ENCODE data around the gene TWIST2. TPM values are rescaled to one million over a fixed set of nuclear protein-coding genes. Genes with fewer than 3 reads are reported as not detected.

The TWIST2 gene
- total RNA-seq, 1 donor from 2014 or later = 0.46 TPM

DNA sequence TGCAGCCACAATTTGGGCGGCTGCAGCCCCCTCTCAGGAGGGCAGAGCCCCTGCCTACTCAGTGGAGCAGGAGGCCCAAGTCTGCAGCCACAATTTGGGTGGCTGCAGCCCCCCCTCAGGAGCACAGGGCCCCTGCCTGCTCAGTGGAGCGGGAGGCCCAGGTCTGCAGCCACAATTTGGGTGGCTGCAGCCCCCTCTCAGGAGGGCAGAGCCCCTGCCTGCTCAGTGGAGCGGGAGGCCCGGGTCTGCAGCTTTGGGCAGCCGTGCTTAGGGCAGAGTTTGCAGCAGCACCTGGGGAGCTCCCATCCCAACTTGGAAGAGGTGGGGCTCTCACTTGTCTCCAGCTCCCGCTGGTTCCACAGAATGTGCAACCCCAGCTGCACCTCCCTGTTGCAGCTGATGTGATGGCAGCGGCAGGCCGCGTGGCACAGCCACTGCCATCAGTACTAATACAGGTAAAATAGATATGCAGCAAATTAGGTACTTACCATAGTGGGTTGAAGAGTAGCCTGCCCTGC, 99.4 kb downstream of the TWIST2 start:
- H3K4me3 ChIP-seq (ENCODE audit: low read depth, low read length) = no peak overlapping the region
- DNase-seq (ENCODE audit: low read depth) = no peak
- TF ChIP-seq, protein P1, sequence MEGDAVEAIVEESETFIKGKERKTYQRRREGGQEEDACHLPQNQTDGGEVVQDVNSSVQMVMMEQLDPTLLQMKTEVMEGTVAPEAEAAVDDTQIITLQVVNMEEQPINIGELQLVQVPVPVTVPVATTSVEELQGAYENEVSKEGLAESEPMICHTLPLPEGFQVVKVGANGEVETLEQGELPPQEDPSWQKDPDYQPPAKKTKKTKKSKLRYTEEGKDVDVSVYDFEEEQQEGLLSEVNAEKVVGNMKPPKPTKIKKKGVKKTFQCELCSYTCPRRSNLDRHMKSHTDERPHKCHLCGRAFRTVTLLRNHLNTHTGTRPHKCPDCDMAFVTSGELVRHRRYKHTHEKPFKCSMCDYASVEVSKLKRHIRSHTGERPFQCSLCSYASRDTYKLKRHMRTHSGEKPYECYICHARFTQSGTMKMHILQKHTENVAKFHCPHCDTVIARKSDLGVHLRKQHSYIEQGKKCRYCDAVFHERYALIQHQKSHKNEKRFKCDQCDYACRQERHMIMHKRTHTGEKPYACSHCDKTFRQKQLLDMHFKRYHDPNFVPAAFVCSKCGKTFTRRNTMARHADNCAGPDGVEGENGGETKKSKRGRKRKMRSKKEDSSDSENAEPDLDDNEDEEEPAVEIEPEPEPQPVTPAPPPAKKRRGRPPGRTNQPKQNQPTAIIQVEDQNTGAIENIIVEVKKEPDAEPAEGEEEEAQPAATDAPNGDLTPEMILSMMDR (conservative IDR thresholded peaks at IDR 0.05; ENCODE audit: low read depth, low read length) = no peak

DNA sequence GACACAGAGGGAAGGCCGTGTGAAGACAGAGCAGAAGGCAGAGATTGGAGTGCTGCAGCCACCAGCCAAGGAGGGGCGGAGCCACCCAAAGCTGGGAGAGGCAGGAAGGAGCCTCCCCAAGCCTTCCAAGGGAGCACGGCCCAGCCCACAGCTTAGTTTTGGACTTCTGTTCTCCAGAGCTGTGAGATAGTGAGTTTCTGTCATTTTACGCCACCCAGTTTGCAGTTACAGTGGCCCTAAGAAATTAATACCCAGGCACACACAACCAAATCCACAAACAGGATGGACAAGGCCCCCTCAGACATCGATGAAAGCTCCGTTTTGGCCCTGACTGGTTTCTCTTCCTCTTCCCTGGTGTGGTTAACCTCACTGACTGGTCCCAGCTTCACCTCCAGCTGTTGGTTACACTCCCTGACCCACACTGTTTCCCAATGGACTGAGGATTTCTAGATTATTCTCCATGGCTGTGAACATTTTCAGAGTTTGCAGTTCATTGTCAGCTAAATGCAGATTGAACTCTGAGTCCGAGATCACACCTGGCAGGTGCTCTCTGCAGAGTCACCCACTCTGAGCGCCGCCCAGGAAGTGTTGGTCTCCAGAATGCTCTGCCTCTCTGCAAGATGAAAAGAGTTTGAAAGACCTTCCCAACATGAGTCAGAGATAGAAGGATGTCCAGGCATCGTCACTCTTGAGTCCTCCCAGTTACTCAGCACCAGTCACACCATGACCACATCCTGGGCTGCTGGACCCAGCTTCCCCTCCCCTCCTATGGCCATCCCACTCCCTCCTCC, 100.2 kb downstream of the TWIST2 start:
- TF ChIP-seq, protein P1 (conservative IDR thresholded peaks at IDR 0.05; ENCODE audit: low read depth, low read length) = no peak
- peak; percentile 15 for DNase-seq (ENCODE audit: low read depth)
- no peak overlapping the region for H3K4me3 ChIP-seq (ENCODE audit: low read depth, low read length)

DNA sequence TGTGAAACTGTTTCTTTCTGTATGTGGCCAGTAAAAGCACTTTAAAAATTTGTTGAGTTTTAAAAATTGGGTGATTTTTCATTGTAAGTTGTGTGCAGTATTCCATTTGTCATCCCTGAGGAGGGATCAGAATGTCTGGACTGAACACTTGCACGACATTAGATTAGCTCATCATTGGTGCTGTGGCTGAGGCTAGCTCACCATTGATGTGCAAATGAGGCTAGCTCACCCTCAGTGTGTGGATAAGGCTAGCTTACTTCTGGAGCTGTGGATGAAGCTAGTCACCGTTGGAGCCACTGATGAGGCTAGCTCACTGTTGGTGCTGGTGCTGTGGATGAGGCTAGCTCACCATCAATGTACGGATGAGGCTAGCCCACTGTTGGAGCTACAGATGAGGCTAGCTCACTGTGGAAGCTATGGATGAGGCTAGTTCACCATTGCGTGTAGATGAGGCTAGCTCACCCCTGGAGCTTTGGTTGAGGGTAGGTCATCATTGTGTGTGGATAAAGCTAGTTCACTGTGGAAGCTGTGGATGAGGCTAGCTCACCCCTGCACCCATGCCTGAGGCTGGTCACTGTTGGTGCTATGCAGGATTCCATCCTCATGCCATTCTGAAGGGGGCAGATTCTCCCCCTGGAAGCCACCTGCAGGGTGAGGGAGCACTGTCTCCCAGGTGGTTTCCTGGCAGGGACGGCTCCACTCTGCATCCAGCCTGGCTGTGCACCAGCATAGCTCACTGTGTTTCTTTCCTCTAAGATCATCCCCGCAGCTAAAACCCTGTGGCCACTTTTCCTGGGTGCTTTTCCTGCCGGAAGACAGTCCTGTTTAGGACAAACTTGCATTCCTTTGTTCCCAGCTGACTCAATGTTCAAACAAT, 101.1 kb downstream of the TWIST2 start:
- TF ChIP-seq, protein P1 (conservative IDR thresholded peaks at IDR 0.05; ENCODE audit: low read depth, low read length) = no peak
- no peak overlapping the region for H3K4me3 ChIP-seq (ENCODE audit: low read depth, low read length)
- DNase-seq (ENCODE audit: low read depth) = no peak

DNA sequence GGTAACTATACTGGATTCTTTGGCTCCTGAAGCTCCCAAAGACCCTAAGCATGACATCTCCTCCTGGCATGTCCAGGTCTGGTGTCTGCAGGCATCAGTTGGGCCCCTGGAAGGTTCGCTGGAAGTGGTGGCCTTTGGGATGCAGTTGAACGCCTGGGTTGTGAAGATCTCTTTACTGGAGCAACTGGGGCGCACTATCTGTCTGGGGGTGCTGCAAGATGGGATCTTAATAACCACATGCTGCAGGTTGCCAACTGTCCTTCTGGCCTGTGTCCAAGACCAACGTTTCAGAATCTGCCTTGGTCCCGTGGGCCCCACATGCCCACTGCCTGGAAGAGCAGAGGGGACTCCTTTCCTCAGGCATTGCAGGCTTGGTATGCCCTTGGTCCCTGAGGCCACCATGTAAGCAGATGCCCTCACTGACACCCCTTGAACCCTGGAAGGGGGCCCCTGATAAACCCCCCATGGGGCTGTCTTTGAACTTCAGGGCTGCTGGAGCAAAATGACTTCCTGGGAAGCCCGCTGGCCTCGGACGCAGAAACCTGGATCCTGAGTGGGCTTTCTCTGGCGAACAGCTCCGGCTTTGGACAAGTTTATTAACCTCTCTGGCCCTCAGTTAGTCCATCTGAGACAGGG, 101.9 kb downstream of the TWIST2 start:
- DNase-seq (ENCODE audit: low read depth) = no peak
- TF ChIP-seq, protein P1 (conservative IDR thresholded peaks at IDR 0.05; ENCODE audit: low read depth, low read length) = no peak
- H3K4me3 ChIP-seq (ENCODE audit: low read depth, low read length) = no peak overlapping the region

DNA sequence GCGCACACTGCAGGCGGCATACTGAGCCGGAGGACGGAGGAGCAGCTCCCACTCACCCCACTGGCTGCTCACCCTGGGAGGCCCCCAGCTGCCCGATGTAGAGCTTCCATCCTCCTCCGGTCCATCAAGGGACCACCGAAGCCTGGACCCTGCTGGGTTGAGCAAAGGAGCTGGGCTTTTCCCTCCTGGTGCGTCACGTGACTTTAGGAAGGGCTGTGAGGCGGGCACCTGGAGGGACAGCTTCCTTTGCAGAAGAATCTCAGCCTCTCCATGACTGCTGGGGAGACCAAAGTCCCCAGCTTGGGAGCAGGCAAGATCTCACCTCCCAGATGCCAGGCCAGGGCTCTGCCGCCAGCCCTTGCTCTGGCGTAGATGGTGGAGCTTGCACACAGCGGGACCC, 102.7 kb downstream of the TWIST2 start:
- H3K4me3 ChIP-seq (ENCODE audit: low read depth, low read length) = no peak overlapping the region
- DNase-seq (ENCODE audit: low read depth) = no peak
- TF ChIP-seq, protein P1 (conservative IDR thresholded peaks at IDR 0.05; ENCODE audit: low read depth, low read length) = no peak

DNA sequence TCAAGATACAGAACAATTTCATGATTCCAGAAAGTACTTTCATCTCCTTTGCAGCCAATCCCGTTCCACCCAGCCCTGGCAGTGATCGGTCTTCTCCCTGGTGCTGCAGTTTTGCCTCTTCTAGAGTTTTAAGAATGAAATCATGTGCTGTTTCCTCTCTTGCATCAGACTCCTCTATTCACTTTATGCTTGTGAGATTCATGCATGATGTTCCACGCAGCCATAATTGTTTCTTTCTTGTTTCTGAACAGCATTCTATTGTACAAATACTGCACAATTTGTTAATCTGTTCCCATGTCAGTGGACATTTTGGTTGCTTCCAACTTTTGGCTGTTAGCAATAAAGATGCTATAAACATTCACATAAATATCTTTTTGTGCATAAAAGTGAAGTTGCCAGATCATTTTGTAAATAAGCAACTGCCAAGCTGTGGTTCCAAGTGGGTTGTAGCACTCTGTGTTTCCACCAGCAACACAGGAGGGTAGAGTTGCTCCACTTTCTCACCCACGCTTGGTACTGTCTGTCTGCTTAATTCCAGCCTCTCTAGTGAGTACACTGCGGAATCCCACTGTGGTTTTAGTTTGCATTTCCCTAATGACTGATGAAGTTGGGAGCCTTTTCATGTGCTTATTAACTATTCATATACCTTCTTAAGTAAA, 104.5 kb downstream of the TWIST2 start:
- no peak for DNase-seq (ENCODE audit: low read depth)

More for the DNA sequence above, 104.5 kb downstream of the TWIST2 start:
- TF ChIP-seq, protein P1 (conservative IDR thresholded peaks at IDR 0.05; ENCODE audit: low read depth, low read length) = no peak
- H3K4me3 ChIP-seq (ENCODE audit: low read depth, low read length) = no peak overlapping the region

Data from epithelial cell of proximal tubule (primary cell).